Psoas muscle (tissue), 8 donors: Measurements from ENCODE around the gene NAT14. TPM values are rescaled to one million over a fixed set of nuclear protein-coding genes. Genes with fewer than 3 reads are reported as not detected.

Experiments used
- ATAC-seq, 4 donors: fragments of 200-7000 bp; cut with Tn5 transposase; one replicate each; pipeline ENCODE4 v1.9.1; 2020; ENCODE audit warnings: moderate library complexity in 3 of 4, mild to moderate bottlenecking in 2 of 4
- DNase-seq, 2 donors: peaks; one replicate each; pipeline ENCODE4 v3.0.0-alpha.2; 2020
- H3K27ac ChIP-seq: fragments of 200-600 bp; one replicate; pipeline ENCODE4 v1.8.0; 2022
- H3K27me3 ChIP-seq, 3 donors: fragments of 200-600 bp in 1 of 3; one replicate each; pipeline versions ENCODE4 v1.6.1 to v1.8.0; 2013 to 2022; ENCODE audit warnings: low read length in 2 of 3, mild to moderate bottlenecking in 2 of 3, moderate library complexity in 1 of 3; ENCODE audit not compliant: insufficient read depth in 3 of 3
- H3K36me3 ChIP-seq, 2 donors: fragments of 200-600 bp in 1 of 2; one replicate each; pipeline versions ENCODE4 v1.6.1 to v1.8.0; 2013 to 2022; ENCODE audit warnings: low read depth in 1 of 2, mild to moderate bottlenecking in 1 of 2, moderate library complexity in 1 of 2; ENCODE audit not compliant: insufficient read depth in 1 of 2
- H3K4me1 ChIP-seq: fragments of 200-600 bp; one replicate; pipeline ENCODE4 v1.8.0; 2022
- H3K4me3 ChIP-seq: fragments of 200-600 bp; one replicate; pipeline ENCODE4 v1.8.0; 2022; ENCODE audit warnings: mild to moderate bottlenecking
- H3K9me3 ChIP-seq: fragments of 200-600 bp; one replicate; pipeline ENCODE4 v1.8.0; 2022
- CTCF ChIP-seq: fragments of 200-600 bp; IDR thresholded peaks from one replicate; pipeline ENCODE4 v1.8.0; 2022; ENCODE audit warnings: antibody characterized with exemption
- WGBS, 3 donors: extraction: QIAGEN DNeasy Blood & Tissue Kit; methylation state at CpG; one replicate each; pipeline versions ENCODE4 v1.1.6 to v1.1.7; 2013; 5-methylcytosine and 5-hydroxymethylcytosine counted together
- intact Hi-C, 2 donors: fragments of 100-400 bp; cut with DNase I; formaldehyde crosslinking; loops; one replicate each; pipeline versions ENCODE4 v1.11.0 to v1.14.2; 2022
- polyA plus RNA-seq, 3 donors: library from polyadenylated mRNA; stranded (reverse); fragments of 200-250 nt; gene quantifications; one replicate each; pipeline ENCODE4 v1.2.3, GENCODE V29; 2013
- total RNA-seq, 4 donors: library from RNA; stranded (reverse); fragmentation: NEBNext Ultra II Directional in 2 of 4; extraction: Animal tissue kit (Norgen Biotek cat#: 25700) in 2 of 4; gene quantifications; one replicate each; pipeline versions ENCODE4 v1.2.1 to v1.2.4, GENCODE V29; 2021 to 2023
- donor health status: healthy with polysubstance abuse.
- donor health status: DM: no; HTN: no; CAD: no; lungs with moderate emphysema.
- donor health status: Bipolar disorder and iron deficiency.
- donor health status: healthy.
- donor health status: DM: yes; HTN: yes; CAD: no.
- donor health status: DM: no; HTN: no; CAD: no.
- donor health status: DM: no; HTN: no; CAD: no.
- donor health status: DM: yes; HTN: yes; CAD: no.

The NAT14 gene
- total and polyA plus RNA-seq, 7 donors: 2.0 to 6.3 (median 3.6) TPM

DNA sequence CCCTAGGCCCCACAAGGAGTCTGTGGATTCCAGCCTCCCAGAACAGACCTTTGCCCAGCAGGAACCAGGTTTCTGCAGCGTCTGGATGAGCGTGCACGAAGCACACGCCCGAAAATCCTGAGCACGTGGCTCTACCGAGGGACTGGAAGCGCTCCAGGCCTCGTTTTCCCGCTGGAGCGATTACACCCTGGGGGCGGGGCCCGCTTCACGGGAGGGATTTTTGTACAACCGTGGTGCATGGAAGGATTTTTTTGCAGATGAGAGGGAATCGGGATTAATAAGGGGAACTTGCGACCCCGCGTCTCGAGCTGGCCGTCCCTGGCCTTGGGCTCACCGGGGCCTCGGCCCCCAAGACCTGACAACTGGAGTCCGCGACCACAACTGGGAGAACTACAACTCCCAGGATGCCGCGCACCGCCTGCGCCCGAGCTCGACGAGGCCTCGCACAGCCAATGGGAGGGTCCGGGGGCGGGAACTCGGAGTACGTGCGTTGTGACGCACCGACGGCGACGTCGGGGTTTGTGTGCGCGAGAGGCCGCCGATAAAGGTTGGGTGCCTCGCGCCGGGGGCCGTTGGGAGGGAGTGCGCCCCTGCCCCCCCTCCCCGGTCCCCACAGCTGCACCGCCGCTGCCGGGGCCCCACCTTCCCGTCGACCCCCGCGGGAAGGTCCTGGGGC lies 8.8 kb upstream of the NAT14 start, which contains the start of gene ZNF628:
ZNF628 (plus strand) TSS at position 518 of the 676 bp plus-strand sequence. CDS start 3,294 bp downstream, outside the sequence.
- 0 to 1% (median 0%) methylated on average over 38 to 61 of the region's 61 CpGs for WGBS, 3 donors
- Histone ChIP-seq H3K4me1 (peaks cover 18% of the 10 kb centered on the region), H3K4me3 (peak within 1 kb of the TSS; percentile 86), H3K27me3 (no peaks in the 10 kb centered on the region), H3K36me3 (peaks cover 0 to under 1% of the 10 kb centered on the region in 2 donors), H3K27ac (peak within 1 kb of the TSS; percentile 97), H3K9me3 (no peaks in the 10 kb centered on the region)
- TF ChIP-seq CTCF: no peak
- intact Hi-C loops: no loop called here
- ATAC-seq: peak; percentile 97 to 98 (median 97)
- peak; percentile 99 to 100 for DNase-seq

- DNase-seq (no peak), ATAC-seq (no peak)
- 79 to 81% (median 81%) methylated on average over 13 of the region's 13 CpGs for WGBS, 3 donors
- intact Hi-C loops: no loop called here
- no peaks in the 10 kb centered on the region for H3K9me3 ChIP-seq
- peak overlapping the region; percentile 86 for H3K4me3 ChIP-seq
- no peak for TF ChIP-seq CTCF
- no peak overlapping the region for H3K27ac ChIP-seq
- peaks cover 18% of the 10 kb centered on the region for H3K4me1 ChIP-seq
- H3K27me3 ChIP-seq: no peaks in the 10 kb centered on the region
- peaks cover 0 to 15% of the 10 kb centered on the region in 2 donors for H3K36me3 ChIP-seq
Observed at GRCh38 chr19:55477905-55478304, 7.1 kb upstream of the NAT14 start.

GRCh38 chr19:55478364-55478763 lies 6.6 kb upstream of the NAT14 start:
- H3K27me3 ChIP-seq: no peaks in the 10 kb centered on the region
- H3K9me3 ChIP-seq: no peaks in the 10 kb centered on the region
- H3K4me3 ChIP-seq: peak overlapping the region; percentile 86
- H3K27ac ChIP-seq: no peak overlapping the region
- DNase-seq (no peak), ATAC-seq (no peak)
- H3K36me3 ChIP-seq: peaks cover 0 to 18% of the 10 kb centered on the region in 2 donors
- intact Hi-C loops: no loop called here
- H3K4me1 ChIP-seq: peaks cover 18% of the 10 kb centered on the region
- TF ChIP-seq CTCF: no peak
- 70 to 75% (median 72%) methylated on average over 12 of the region's 12 CpGs for WGBS, 3 donors

GRCh38 chr19:55479045-55479444 lies 5.9 kb upstream of the NAT14 start:
- no peak for TF ChIP-seq CTCF
- Histone ChIP-seq H3K4me3 (no peak overlapping the region), H3K9me3 (no peaks in the 10 kb centered on the region), H3K36me3 (peaks cover 0 to 18% of the 10 kb centered on the region in 2 donors), H3K27me3 (no peaks in the 10 kb centered on the region), H3K4me1 (peaks cover 20% of the 10 kb centered on the region), H3K27ac (no peak overlapping the region)
- no peak for ATAC-seq
- intact Hi-C loops: no loop called here
- 79 to 87% (median 79%) methylated on average over 17 of the region's 17 CpGs for WGBS, 3 donors
- DNase-seq: no peak
